Measurements from ENCODE around the gene NOG.

Gene NOG

GRCh38 chr17:56629531-56630075 is 36.1 kb downstream of the NOG start:
- TF ChIP-seq CTCF (IDR thresholded peaks at IDR 0.05): peak; percentile 53; the same call in 1 of the 2 replicates

- TF ChIP-seq CTCF (IDR thresholded peaks at IDR 0.05): no peak
These were observed 36.7 kb downstream of the NOG start for GRCh38 chr17:56630202-56630601.

GRCh38 chr17:56633681-56634080 is 40.2 kb downstream of the NOG start:
- no peak for TF ChIP-seq CTCF (IDR thresholded peaks at IDR 0.05)

- no peak for TF ChIP-seq CTCF (IDR thresholded peaks at IDR 0.05)
These were observed 42.1 kb downstream of the NOG start for GRCh38 chr17:56635641-56636040.

GRCh38 chr17:56636265-56636664 is 42.8 kb downstream of the NOG start:
- TF ChIP-seq CTCF (IDR thresholded peaks at IDR 0.05): no peak

GRCh38 chr17:56637254-56637653 is 43.8 kb downstream of the NOG start:
- no peak for TF ChIP-seq CTCF (IDR thresholded peaks at IDR 0.05)

- TF ChIP-seq CTCF (IDR thresholded peaks at IDR 0.05): no peak
These were observed 45.1 kb downstream of the NOG start for GRCh38 chr17:56638591-56639051.

GRCh38 chr17:56639517-56639916 is 46.0 kb downstream of the NOG start:
- no peak for TF ChIP-seq CTCF (IDR thresholded peaks at IDR 0.05)
